ENCODE measurements around the gene WNT3A. TPM values are rescaled to one million over a fixed set of nuclear protein-coding genes. Genes with fewer than 3 reads are reported as not detected.

The WNT3A gene
- total RNA-seq, 1 experiment from 2014 or later, result 0.31 TPM

- Histone ChIP-seq H3K4me3 (ENCODE audit: insufficient read depth, low read depth, low read length) (no peak overlapping the region), H3K36me3 (replicated peaks; ENCODE audit: control insufficient read depth, insufficient read depth, low read length) (no peaks in the 10 kb centered on the region), H3K27me3 (ENCODE audit: control insufficient read depth, insufficient read depth, low read length) (peaks cover 79% of the 10 kb centered on the region)
- peak; percentile 68 for DNase-seq
Measured at GRCh38 chr1:228005511-228006033, 1.2 kb upstream of the WNT3A start.

GRCh38 chr1:228006034-228006785 lies 588 bp upstream of the WNT3A start:
- Histone ChIP-seq H3K27me3 (ENCODE audit: control insufficient read depth, insufficient read depth, low read length) (peaks cover 82% of the 10 kb centered on the region), H3K4me3 (ENCODE audit: insufficient read depth, low read depth, low read length) (peak overlapping the region; percentile 40), H3K36me3 (replicated peaks; ENCODE audit: control insufficient read depth, insufficient read depth, low read length) (no peaks in the 10 kb centered on the region)
- peak; percentile 84 for DNase-seq

GRCh38 chr1:228007049-228007800 lies 427 bp downstream of the WNT3A start:
- Histone ChIP-seq H3K27me3 (ENCODE audit: control insufficient read depth, insufficient read depth, low read length) (peaks cover 90% of the 10 kb centered on the region), H3K36me3 (replicated peaks; ENCODE audit: control insufficient read depth, insufficient read depth, low read length) (no peaks in the 10 kb centered on the region), H3K4me3 (ENCODE audit: insufficient read depth, low read depth, low read length) (peak overlapping the region; percentile 32)
- DNase-seq, result peak; percentile 84

- peaks cover 90% of the 10 kb centered on the region for H3K27me3 ChIP-seq (ENCODE audit: control insufficient read depth, insufficient read depth, low read length)
- H3K4me3 ChIP-seq (ENCODE audit: insufficient read depth, low read depth, low read length), result no peak overlapping the region
- no peak for DNase-seq
- no peaks in the 10 kb centered on the region for H3K36me3 ChIP-seq (replicated peaks; ENCODE audit: control insufficient read depth, insufficient read depth, low read length)
Measured at GRCh38 chr1:228007801-228008341, 1.1 kb downstream of the WNT3A start.

DNA sequence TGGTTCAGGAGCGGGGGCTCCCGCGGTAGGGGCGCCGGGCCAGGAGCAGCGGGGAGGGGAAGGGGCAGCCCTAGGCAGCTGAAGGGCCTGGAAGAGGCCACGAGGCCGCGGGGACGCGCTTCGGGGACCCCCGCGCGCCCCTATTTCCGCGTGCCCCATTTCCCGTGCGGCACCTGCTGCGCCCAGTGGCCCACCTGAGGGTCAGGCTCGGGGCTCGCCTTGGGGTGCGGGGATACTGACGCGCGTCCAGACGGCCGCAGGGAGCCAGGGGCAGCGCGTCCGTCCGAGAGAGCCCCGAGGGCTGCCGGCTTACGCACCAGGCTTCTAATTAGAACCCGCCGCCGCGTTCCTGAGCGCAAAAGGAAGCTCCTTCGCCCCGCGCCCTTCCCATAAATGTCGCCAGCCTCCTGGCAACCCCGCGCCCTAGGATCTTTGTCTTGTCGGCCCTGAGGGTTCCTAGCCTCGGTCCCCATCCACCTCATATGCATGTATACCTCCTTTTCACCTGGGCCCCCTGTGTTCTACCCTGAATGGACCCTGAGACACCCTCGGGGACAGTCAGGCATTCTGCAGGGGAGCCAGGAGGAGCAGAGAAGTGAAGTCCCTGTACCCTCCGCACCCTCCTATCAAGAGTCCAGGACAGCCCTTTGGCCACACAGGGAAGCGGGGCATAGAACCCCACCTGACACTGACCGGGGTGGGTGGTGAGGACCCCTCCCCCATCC lies 1.8 kb downstream of the WNT3A start:
- peak; percentile 77 for DNase-seq
- H3K36me3 ChIP-seq (replicated peaks; ENCODE audit: control insufficient read depth, insufficient read depth, low read length), result no peaks in the 10 kb centered on the region

DNA sequence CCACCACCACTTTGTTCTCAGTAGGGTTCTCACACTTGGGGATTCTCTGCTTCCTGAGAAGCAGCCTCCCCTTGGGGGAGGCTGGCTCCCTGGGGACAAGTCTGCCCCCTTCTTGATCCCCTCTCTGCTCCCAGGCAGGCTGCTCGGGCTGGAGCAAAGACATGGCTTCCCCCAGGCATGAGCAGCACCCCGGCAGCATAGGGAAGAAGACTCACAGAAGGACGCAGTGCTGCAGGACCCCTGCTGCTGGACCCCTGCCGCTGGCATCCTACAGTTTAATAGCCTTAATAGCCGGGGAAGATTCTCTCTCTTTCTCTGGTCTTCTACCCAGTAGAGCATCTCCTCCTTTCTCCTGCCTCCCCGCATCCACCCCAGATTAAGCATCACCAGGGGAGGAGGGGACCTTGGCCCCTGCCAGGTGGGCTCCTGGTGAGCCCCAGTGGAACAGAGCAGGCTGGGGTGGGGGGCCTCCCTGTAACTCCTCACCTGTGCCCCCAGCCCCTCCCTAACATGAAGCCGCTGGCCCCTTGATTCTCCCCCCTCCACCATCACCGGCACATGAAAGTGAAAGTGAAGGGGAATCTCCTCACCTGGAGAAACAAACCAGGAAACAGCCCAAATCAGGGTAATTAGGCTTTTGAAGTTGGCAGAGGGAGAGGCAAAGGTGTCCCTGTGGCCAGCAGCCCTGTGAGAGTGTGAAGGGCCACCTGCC lies 2.5 kb downstream of the WNT3A start:
- H3K27me3 ChIP-seq (ENCODE audit: control insufficient read depth, insufficient read depth, low read length), result peaks cover 81% of the 10 kb centered on the region
- DNase-seq, result peak; percentile 59
- no peaks in the 10 kb centered on the region for H3K36me3 ChIP-seq (replicated peaks; ENCODE audit: control insufficient read depth, insufficient read depth, low read length)
- no peak overlapping the region for H3K4me3 ChIP-seq (ENCODE audit: insufficient read depth, low read depth, low read length)

More for the DNA sequence above, 1.8 kb downstream of the WNT3A start:
- no peak overlapping the region for H3K4me3 ChIP-seq (ENCODE audit: insufficient read depth, low read depth, low read length)
- peaks cover 87% of the 10 kb centered on the region for H3K27me3 ChIP-seq (ENCODE audit: control insufficient read depth, insufficient read depth, low read length)

DNA sequence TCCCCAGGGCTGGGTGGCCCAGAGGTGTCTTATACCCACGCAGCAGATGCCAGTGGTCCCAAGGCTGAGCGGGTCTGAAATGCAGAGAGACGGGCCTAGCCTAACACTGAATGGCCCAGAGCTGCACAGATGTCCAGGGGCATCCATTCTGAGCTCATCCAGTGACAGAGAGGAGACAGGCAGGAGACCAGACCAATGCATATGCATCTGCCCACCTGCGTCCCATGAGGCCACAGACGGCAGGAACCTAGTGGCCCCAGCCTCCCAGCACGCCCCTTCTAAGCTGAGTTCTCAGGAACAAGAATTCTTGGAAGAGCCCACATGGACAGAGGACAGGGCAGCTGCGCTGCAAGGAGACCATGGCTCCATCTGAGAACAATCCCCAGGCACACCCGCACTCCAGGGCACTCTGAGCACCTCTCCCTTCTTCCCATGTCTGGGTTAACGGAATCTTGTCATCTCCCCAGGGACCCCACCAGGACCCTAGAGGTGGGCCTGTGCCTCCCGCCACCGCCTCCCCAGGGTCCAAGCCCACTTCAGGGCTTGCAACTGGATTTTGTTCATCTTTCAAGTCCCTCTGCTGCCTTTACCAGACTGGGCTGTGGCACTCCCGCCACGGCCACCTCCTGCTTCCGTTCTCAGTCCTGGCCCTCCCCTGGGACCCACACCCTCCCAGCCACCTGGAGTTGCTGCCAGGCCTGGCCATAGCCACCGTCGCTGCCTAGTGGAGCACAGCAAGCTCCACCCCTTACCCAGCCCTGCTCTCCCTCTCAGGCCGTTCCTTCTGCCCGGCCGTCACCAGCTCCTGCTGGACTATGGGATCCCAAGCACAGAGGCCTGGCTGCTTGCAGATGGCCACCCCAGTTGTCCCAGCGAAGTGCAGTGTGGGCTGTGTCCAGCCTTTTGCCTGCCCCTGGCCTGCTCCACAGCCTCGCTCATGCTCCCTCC lies 3.3 kb downstream of the WNT3A start:
- Histone ChIP-seq H3K27me3 (ENCODE audit: control insufficient read depth, insufficient read depth, low read length) (peaks cover 74% of the 10 kb centered on the region), H3K36me3 (replicated peaks; ENCODE audit: control insufficient read depth, insufficient read depth, low read length) (no peaks in the 10 kb centered on the region), H3K4me3 (ENCODE audit: insufficient read depth, low read depth, low read length) (no peak overlapping the region)
- DNase-seq, result peak; percentile 59

DNA sequence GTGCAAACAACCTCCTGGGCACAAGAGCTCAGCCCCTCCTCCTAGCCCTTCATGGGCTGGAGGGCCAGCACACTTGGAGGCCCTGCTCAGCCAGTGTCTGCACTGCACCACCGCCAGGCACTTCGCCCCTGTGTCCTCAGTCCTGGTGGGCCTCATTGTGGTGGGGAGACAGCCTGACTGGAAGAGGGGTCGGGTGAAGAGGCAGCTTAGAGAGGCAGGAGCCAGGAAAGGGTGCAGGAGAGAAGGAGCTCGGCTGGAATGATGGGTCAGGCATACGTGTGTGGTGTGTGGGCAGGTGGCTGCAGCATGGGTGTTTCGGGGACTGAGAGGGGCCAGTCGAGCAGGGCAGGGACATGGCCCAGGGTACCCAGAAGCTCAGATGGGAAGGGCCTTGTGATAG lies 4.1 kb downstream of the WNT3A start:
- H3K4me3 ChIP-seq (ENCODE audit: insufficient read depth, low read depth, low read length), result no peak overlapping the region
- H3K36me3 ChIP-seq (replicated peaks; ENCODE audit: control insufficient read depth, insufficient read depth, low read length), result no peaks in the 10 kb centered on the region
- peaks cover 66% of the 10 kb centered on the region for H3K27me3 ChIP-seq (ENCODE audit: control insufficient read depth, insufficient read depth, low read length)
- peak; percentile 32 for DNase-seq

- no peaks in the 10 kb centered on the region for H3K36me3 ChIP-seq (replicated peaks; ENCODE audit: control insufficient read depth, insufficient read depth, low read length)
- peak; percentile 30 for DNase-seq
- H3K27me3 ChIP-seq (ENCODE audit: control insufficient read depth, insufficient read depth, low read length), result peaks cover 58% of the 10 kb centered on the region
- H3K4me3 ChIP-seq (ENCODE audit: insufficient read depth, low read depth, low read length), result no peak overlapping the region
Measured at GRCh38 chr1:228011721-228012311, 5.0 kb downstream of the WNT3A start.

DNA sequence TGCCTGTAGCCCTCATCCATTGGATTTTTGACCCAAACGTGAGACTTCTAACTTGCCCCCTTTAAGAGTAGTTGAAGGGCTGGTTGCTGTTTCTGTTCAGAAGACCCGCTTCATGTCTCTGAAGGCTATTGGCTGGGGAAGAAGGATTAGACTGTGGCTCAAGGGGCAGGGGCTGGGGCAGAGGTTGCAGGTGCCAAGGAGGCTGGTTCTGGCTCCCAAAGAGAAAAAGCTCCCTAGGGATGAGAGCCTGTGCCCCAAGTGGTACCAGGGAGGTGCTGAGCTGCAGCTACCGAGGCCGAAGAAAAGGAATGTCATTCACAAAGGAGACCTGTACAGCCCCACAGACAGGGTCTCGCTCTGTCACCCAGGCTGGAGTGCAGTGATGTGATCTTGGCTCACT lies 5.8 kb downstream of the WNT3A start:
- H3K27me3 ChIP-seq (ENCODE audit: control insufficient read depth, insufficient read depth, low read length), result peaks cover 51% of the 10 kb centered on the region

DNA sequence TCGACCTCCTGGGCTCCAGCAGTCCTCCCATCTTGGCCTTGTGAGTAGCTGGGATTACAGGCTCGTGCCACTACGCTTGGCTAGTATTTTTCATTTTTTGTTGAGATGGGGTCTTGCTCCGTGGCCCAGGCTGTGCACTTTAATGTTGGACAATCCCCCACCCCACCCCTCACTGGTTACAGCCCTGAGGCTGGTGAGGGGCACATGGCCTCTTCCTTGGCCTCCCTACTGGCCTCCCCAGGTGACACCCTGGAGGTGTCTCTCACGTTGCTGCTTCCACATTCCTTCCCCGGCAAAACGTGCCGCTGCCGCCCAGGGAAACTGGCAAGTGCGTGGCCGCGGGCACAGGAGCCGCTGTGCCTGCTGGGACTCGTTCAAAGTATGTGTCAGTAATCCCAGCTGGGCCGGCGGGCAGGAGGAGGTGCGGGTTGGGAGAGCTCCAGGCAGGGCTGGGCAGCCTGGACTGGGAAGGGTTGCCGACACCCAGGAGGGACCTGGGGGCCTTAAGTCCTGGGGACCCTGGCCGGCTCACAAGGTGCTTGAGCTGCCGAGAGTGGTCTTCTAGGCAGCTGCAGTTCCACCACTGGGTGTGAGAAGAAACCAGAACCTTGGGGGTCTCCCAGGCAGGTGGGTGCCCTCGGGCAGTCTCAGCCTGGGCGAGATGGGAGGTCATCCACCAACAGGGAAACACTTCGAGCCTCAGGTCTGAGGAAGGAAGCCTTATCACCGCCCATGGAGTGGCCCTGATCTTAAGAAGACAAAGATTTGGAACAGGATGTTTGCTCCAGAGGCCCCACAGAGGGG lies 6.5 kb downstream of the WNT3A start:
- peaks cover 43% of the 10 kb centered on the region for H3K27me3 ChIP-seq (ENCODE audit: control insufficient read depth, insufficient read depth, low read length)

More for the DNA sequence above, 5.8 kb downstream of the WNT3A start:
- Histone ChIP-seq H3K36me3 (replicated peaks; ENCODE audit: control insufficient read depth, insufficient read depth, low read length) (no peaks in the 10 kb centered on the region), H3K4me3 (ENCODE audit: insufficient read depth, low read depth, low read length) (no peak overlapping the region)
- DNase-seq, result peak; percentile 23

More for the DNA sequence above, 6.5 kb downstream of the WNT3A start:
- peak; percentile 52 for DNase-seq
- H3K4me3 ChIP-seq (ENCODE audit: insufficient read depth, low read depth, low read length), result no peak overlapping the region
- no peaks in the 10 kb centered on the region for H3K36me3 ChIP-seq (replicated peaks; ENCODE audit: control insufficient read depth, insufficient read depth, low read length)
